Left ventricle myocardium inferior (tissue), 1 donor: ENCODE results near the gene EPB41L4B. TPM values are rescaled to one million over a fixed set of nuclear protein-coding genes. Genes with fewer than 3 reads are reported as not detected.
A peak's percentile ranks its signal among the peaks of the same experiment; 100 is the strongest.

Experiments used
- DNase-seq: peaks from one replicate; pipeline ENCODE4 v3.0.0-alpha.2; 2020
- H3K27ac ChIP-seq: fragments of 200-600 bp; replicated peaks from 2 replicates; pipeline ENCODE4 v1.8.0; 2021
- H3K27me3 ChIP-seq: fragments of 200-600 bp; 2 replicates; pipeline ENCODE4 v1.8.0; 2021; ENCODE audit warnings: low read depth
- H3K36me3 ChIP-seq: fragments of 200-600 bp; 2 replicates; pipeline ENCODE4 v1.8.0; 2021
- H3K4me1 ChIP-seq: fragments of 200-600 bp; 2 replicates; pipeline ENCODE4 v1.8.0; 2021
- H3K4me3 ChIP-seq: fragments of 200-600 bp; 2 replicates; pipeline ENCODE4 v1.8.0; 2021; ENCODE audit warnings: mild to moderate bottlenecking, moderate library complexity
- H3K9me3 ChIP-seq: fragments of 200-600 bp; replicated peaks from 2 replicates; pipeline ENCODE4 v1.8.0; 2021
- intact Hi-C: fragments of 100-400 bp; cut with micrococcal nuclease; formaldehyde crosslinking; loops from one replicate; pipeline ENCODE4 v1.11.0; 2022
- total RNA-seq: library from RNA; stranded (reverse); fragmentation: NEBNext Ultra II Directional; extraction: Animal tissue kit (Norgen Biotek cat#: 25700); gene quantifications from one replicate; pipeline ENCODE4 v1.2.1, GENCODE V29; 2021
- TF ChIP-seq, protein P1 (sequence below): fragments of 200-600 bp; IDR thresholded peaks from 2 replicates; pipeline ENCODE4 v1.8.0; 2021; ENCODE audit warnings: antibody characterized with exemption, mild to moderate bottlenecking, borderline replicate concordance
- donor health status: DM: no; HTN: yes; CAD: no; lungs with severe emphysema.

EPB41L4B gene
- total RNA-seq, 1 donor from 2014 or later = 13.9 TPM

DNA sequence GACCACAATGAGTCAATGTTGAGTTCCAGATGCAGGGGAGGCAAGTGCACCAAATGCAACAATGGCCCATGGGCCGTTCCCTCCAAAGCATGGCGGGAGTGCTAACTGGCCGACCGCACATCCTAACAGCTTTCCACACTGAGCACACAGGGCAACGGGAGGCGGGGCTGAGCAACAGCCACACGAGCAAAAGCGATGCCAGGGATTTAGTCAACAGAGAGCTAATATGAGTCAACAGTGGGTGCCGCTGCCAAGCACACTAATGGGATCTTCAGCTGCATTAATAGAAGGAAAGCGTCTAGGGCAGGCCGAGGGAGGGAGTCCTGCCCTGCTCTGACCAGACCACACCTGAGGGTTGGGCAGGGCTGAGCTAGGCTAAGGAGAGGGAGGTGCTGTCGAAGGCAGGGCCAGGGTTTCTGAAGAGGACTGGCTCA lies 4.6 kb downstream of the EPB41L4B start:
- peak; percentile 75 for DNase-seq

DNA sequence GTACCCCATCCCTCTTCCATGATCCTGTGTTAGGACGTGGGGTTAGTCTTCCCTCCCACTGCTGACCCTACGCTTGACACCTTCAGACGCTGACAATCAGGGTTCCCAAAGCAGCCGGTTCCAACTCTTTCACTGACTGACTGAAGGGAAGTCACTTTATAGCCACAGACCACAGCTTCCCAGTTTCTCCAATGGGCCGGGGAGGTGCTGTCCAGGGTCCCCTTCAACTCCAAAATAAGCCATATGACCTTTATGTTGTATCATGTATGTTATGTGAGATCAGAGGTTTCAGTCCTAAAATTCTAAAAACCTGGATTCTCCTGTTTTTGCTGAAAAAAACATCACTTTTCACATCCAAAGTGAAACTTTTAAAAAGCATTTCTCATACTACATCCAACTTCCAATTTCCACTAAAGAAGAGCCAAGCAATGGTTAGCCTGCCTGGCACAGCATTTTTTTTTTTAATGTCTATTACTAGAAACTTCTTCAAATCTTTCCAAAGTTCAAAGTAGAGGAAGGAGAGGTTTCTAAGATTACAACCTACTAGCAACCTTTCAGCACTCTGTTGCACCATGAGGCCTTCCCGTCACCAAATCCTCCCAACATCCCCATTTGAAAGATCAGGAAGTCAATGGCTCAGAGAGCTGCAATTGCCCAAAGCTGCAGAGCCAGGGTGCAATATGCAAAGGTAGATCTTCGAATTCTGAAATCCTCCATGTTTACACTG lies 5.2 kb downstream of the EPB41L4B start:
- Histone ChIP-seq H3K4me1 (peaks cover 76% of the 10 kb centered on the region), H3K27me3 (peaks cover 62% of the 10 kb centered on the region), H3K9me3 (no peaks in the 10 kb centered on the region), H3K36me3 (no peaks in the 10 kb centered on the region), H3K4me3 (no peak overlapping the region), H3K27ac (peak overlapping the region; percentile 83)
- TF ChIP-seq, protein P1, sequence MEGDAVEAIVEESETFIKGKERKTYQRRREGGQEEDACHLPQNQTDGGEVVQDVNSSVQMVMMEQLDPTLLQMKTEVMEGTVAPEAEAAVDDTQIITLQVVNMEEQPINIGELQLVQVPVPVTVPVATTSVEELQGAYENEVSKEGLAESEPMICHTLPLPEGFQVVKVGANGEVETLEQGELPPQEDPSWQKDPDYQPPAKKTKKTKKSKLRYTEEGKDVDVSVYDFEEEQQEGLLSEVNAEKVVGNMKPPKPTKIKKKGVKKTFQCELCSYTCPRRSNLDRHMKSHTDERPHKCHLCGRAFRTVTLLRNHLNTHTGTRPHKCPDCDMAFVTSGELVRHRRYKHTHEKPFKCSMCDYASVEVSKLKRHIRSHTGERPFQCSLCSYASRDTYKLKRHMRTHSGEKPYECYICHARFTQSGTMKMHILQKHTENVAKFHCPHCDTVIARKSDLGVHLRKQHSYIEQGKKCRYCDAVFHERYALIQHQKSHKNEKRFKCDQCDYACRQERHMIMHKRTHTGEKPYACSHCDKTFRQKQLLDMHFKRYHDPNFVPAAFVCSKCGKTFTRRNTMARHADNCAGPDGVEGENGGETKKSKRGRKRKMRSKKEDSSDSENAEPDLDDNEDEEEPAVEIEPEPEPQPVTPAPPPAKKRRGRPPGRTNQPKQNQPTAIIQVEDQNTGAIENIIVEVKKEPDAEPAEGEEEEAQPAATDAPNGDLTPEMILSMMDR = no peak
- intact Hi-C loops = no loop called here
- DNase-seq = no peak

More for the DNA sequence above, 4.6 kb downstream of the EPB41L4B start:
- peak overlapping the region; percentile 83 for H3K27ac ChIP-seq
- H3K36me3 ChIP-seq = no peaks in the 10 kb centered on the region
- TF ChIP-seq, protein P1 = no peak
- intact Hi-C loops = no loop called here
- peaks cover 74% of the 10 kb centered on the region for H3K4me1 ChIP-seq
- H3K9me3 ChIP-seq = no peaks in the 10 kb centered on the region
- H3K27me3 ChIP-seq = peaks cover 65% of the 10 kb centered on the region
- H3K4me3 ChIP-seq = no peak overlapping the region

DNA sequence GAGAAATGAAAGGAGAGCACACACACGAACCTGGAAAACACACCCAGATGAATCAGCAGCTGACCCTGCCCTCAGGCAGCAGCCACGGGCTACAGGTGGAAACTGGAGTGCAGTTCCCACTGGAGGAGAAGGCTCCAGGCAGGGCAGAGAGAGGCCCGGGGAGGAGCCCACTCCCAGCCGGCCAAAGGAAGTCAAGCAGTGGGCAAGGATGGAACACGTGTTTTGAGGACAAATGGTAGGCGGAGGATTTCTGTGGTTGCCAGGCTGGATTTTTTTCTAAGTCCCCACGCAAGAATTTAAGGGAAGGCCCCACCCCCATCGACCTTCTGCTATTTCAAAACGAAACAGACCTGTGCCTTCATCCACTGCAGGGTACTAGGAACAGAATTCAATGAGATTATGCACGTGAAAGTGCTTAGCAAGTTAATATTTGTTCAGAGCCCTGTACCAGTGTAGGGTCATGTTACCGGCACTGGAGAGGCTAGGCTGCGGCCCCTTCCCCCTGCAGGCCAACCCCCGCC lies 6.8 kb downstream of the EPB41L4B start:
- peak overlapping the region; percentile 17 for H3K4me3 ChIP-seq
- peaks cover 76% of the 10 kb centered on the region for H3K4me1 ChIP-seq
- intact Hi-C loops = no loop called here
- TF ChIP-seq, protein P1 = no peak
- H3K9me3 ChIP-seq = no peaks in the 10 kb centered on the region
- no peak for DNase-seq
- no peaks in the 10 kb centered on the region for H3K36me3 ChIP-seq
- H3K27ac ChIP-seq = peak overlapping the region; percentile 83
- peaks cover 52% of the 10 kb centered on the region for H3K27me3 ChIP-seq

DNA sequence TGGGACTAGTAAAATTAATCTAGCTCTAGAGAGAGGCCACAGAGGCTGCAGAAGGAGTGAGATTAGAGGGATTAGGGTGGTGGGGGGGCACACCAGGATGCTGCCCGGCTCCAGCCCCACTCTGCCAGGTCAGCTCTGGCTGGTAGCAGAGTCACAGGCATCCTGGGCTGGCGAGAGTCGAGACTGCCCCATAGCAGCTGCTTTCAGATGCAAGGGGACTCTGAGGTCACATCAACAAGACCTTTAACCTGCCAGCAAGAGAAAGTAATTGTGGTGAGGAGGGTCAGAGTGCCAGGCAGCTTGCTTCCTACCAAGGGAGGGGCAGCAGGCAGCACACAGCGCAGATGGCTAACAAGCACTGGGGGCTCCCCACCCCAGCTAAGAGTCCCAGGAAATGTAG lies 7.5 kb downstream of the EPB41L4B start:
- TF ChIP-seq, protein P1 = no peak
- H3K9me3 ChIP-seq = no peaks in the 10 kb centered on the region
- no peaks in the 10 kb centered on the region for H3K36me3 ChIP-seq
- H3K4me3 ChIP-seq = no peak overlapping the region
- H3K27ac ChIP-seq = peak overlapping the region; percentile 83
- H3K4me1 ChIP-seq = peaks cover 69% of the 10 kb centered on the region
- peaks cover 44% of the 10 kb centered on the region for H3K27me3 ChIP-seq
- intact Hi-C loops = no loop called here
- no peak for DNase-seq

DNA sequence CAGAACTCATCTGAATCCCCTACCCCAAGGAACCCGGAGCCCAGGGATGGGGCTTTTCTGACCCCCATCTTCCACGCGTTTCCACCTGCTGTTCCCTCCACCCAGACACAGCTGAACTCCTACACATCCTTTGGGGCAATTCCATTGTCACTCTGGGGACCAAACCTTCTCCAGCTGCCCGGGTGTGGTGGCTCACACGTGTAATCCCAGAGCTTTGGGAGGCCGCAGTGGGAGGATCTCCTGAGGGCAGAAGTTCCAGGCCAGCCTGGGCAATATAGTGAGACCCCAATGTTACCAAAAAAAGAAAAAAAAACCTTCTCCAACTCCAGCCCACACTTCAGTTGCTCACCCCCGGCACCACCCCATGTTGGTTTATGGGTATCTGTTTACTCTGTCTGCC lies 8.1 kb downstream of the EPB41L4B start:
- no peak for DNase-seq
- peaks cover 67% of the 10 kb centered on the region for H3K4me1 ChIP-seq
- peaks cover 40% of the 10 kb centered on the region for H3K27me3 ChIP-seq
- H3K27ac ChIP-seq = peak overlapping the region; percentile 83
- no peaks in the 10 kb centered on the region for H3K9me3 ChIP-seq
- TF ChIP-seq, protein P1 = no peak
- no peak overlapping the region for H3K4me3 ChIP-seq
- intact Hi-C loops = no loop called here
- H3K36me3 ChIP-seq = no peaks in the 10 kb centered on the region
